Left ventricle myocardium inferior (tissue), 1 donor: ENCODE data around the gene MOB1A. TPM values are rescaled to one million over a fixed set of nuclear protein-coding genes. Genes with fewer than 3 reads are reported as not detected.
A peak's percentile ranks its signal among the peaks of the same experiment; 100 is the strongest.
"Not testable (repeated sequence)": the region's sequence is repeated elsewhere in the genome, so short reads cannot be mapped to it uniquely, and the experiment has no call there.

Experiments used
- DNase-seq: peaks from one replicate; pipeline ENCODE4 v3.0.0-alpha.2; 2020
- H3K27ac ChIP-seq: fragments of 200-600 bp; replicated peaks from 2 replicates; pipeline ENCODE4 v1.8.0; 2021
- H3K27me3 ChIP-seq: fragments of 200-600 bp; 2 replicates; pipeline ENCODE4 v1.8.0; 2021; ENCODE audit warnings: low read depth
- H3K36me3 ChIP-seq: fragments of 200-600 bp; 2 replicates; pipeline ENCODE4 v1.8.0; 2021
- H3K4me1 ChIP-seq: fragments of 200-600 bp; 2 replicates; pipeline ENCODE4 v1.8.0; 2021
- H3K4me3 ChIP-seq: fragments of 200-600 bp; 2 replicates; pipeline ENCODE4 v1.8.0; 2021; ENCODE audit warnings: mild to moderate bottlenecking, moderate library complexity
- H3K9me3 ChIP-seq: fragments of 200-600 bp; replicated peaks from 2 replicates; pipeline ENCODE4 v1.8.0; 2021
- CTCF ChIP-seq: fragments of 200-600 bp; IDR thresholded peaks from 2 replicates; pipeline ENCODE4 v1.8.0; 2021; ENCODE audit warnings: antibody characterized with exemption, mild to moderate bottlenecking, borderline replicate concordance
- intact Hi-C: fragments of 100-400 bp; cut with micrococcal nuclease; formaldehyde crosslinking; loops from one replicate; pipeline ENCODE4 v1.11.0; 2022
- total RNA-seq: library from RNA; stranded (reverse); fragmentation: NEBNext Ultra II Directional; extraction: Animal tissue kit (Norgen Biotek cat#: 25700); gene quantifications from one replicate; pipeline ENCODE4 v1.2.1, GENCODE V29; 2021
- donor health status: DM: no; HTN: yes; CAD: no; lungs with severe emphysema.

Gene MOB1A
- total RNA-seq, 1 donor from 2014 or later: 54.9 TPM

- Histone ChIP-seq H3K9me3 (no peaks in the 10 kb centered on the region), H3K4me3 (no peak overlapping the region), H3K27me3 (no peaks in the 10 kb centered on the region), H3K36me3 (peaks cover 56% of the 10 kb centered on the region), H3K4me1 (no peaks in the 10 kb centered on the region), H3K27ac (no peak overlapping the region)
- no peak for DNase-seq
- no peak for TF ChIP-seq CTCF
- intact Hi-C loops: no loop called here
Observed at GRCh38 chr2:74216642-74217041, 38.0 kb upstream of the MOB1A start.

- intact Hi-C loops, H3K4me3 ChIP-seq, H3K27ac ChIP-seq, H3K4me1 ChIP-seq, DNase-seq, H3K9me3 ChIP-seq, H3K27me3 ChIP-seq: not testable (repeated sequence)
- H3K36me3 ChIP-seq: peaks cover 60% of the 10 kb centered on the region
Observed at GRCh38 chr2:74215771-74216170, 37.1 kb upstream of the MOB1A start.

- H3K4me1 ChIP-seq: no peaks in the 10 kb centered on the region
- intact Hi-C loops: no loop called here
- no peak for DNase-seq
- H3K27ac ChIP-seq: no peak overlapping the region
- H3K4me3 ChIP-seq: no peak overlapping the region
- H3K9me3 ChIP-seq: no peaks in the 10 kb centered on the region
- TF ChIP-seq CTCF: no peak
- H3K27me3 ChIP-seq: no peaks in the 10 kb centered on the region
- peaks cover 86% of the 10 kb centered on the region for H3K36me3 ChIP-seq
Observed at GRCh38 chr2:74212702-74213410, 34.2 kb upstream of the MOB1A start.

- Histone ChIP-seq H3K27me3 (no peaks in the 10 kb centered on the region), H3K36me3 (peaks cover 31% of the 10 kb centered on the region), H3K9me3 (no peaks in the 10 kb centered on the region), H3K4me1 (peaks cover 61% of the 10 kb centered on the region), H3K27ac (peak overlapping the region; percentile 95), H3K4me3 (no peak overlapping the region)
- intact Hi-C loops: no loop called here
- no peak for DNase-seq
- TF ChIP-seq CTCF: no peak
Observed at GRCh38 chr2:74206180-74206688, 27.6 kb upstream of the MOB1A start.

GRCh38 chr2:74205596-74205995, 26.9 kb upstream of the MOB1A start:
- intact Hi-C loops: no loop called here
- Histone ChIP-seq H3K4me3 (no peak overlapping the region), H3K36me3 (peaks cover 24% of the 10 kb centered on the region), H3K4me1 (peaks cover 67% of the 10 kb centered on the region), H3K27me3 (no peaks in the 10 kb centered on the region), H3K27ac (peak overlapping the region; percentile 95), H3K9me3 (no peaks in the 10 kb centered on the region)
- no peak for DNase-seq
- TF ChIP-seq CTCF: no peak

GRCh38 chr2:74205113-74205512, 26.4 kb upstream of the MOB1A start:
- no peak overlapping the region for H3K4me3 ChIP-seq
- H3K36me3 ChIP-seq: peaks cover 19% of the 10 kb centered on the region
- H3K9me3 ChIP-seq: no peaks in the 10 kb centered on the region
- no peak for TF ChIP-seq CTCF
- peak overlapping the region; percentile 95 for H3K27ac ChIP-seq
- peaks cover 72% of the 10 kb centered on the region for H3K4me1 ChIP-seq
- H3K27me3 ChIP-seq: no peaks in the 10 kb centered on the region
- DNase-seq: no peak
- intact Hi-C loops: no loop called here
